Measurements from ENCODE around the gene RNPEPL1. TPM values are rescaled to one million over a fixed set of nuclear protein-coding genes. Genes with fewer than 3 reads are reported as not detected.

The RNPEPL1 gene
- total RNA-seq, 1 donor from 2014 or later: 196 TPM

- Histone ChIP-seq H3K27ac (peak overlapping the region; percentile 91 to 96), H3K36me3 (no peaks in the 10 kb centered on the region), H3K4me1 (peaks cover 16 to 32% of the 10 kb centered on the region in 2 donors), H3K9me3 (no peaks in the 10 kb centered on the region), H3K27me3 (no peaks in the 10 kb centered on the region), H3K4me3 (peak overlapping the region; percentile 71 to 85)
- TF ChIP-seq CTCF (IDR thresholded peaks at IDR 0.05): peak; percentile 59 to 76 (median 71)
- intact Hi-C loops (cut with DNase I): loop anchor here (2.0 to 10.0 kb wide), 7 partner anchors 114 to 1164 kb away; partner anchors contain the start of genes HDAC4, PASK, SNED1 and STK25
- peak; percentile 84 to 97 for DNase-seq (ENCODE audit: low spot score in 2 of 2)
These were observed 1.8 kb upstream of the RNPEPL1 start for GRCh38 chr2:240566203-240567136.

GRCh38 chr2:240567137-240567871, 980 bp upstream of the RNPEPL1 start:
- DNase-seq (ENCODE audit: low spot score in 2 of 2): peak in 1 of 2 donors; percentile 69
- intact Hi-C loops (cut with DNase I): loop anchor here (2.0 to 10.0 kb wide), 7 partner anchors 115 to 1165 kb away; partner anchors contain the start of genes HDAC4, PASK, SNED1 and STK25
- Histone ChIP-seq H3K4me3 (peak overlapping the region; percentile 71 to 85), H3K4me1 (peaks cover 14 to 31% of the 10 kb centered on the region in 2 donors), H3K27me3 (no peaks in the 10 kb centered on the region), H3K27ac (peak overlapping the region; percentile 91 to 96), H3K36me3 (no peaks in the 10 kb centered on the region), H3K9me3 (no peaks in the 10 kb centered on the region)
- TF ChIP-seq CTCF (IDR thresholded peaks at IDR 0.05): no peak

GRCh38 chr2:240568678-240569522, 616 bp downstream of the RNPEPL1 start:
- Histone ChIP-seq H3K36me3 (peaks cover 10 to 13% of the 10 kb centered on the region in 2 donors), H3K9me3 (no peaks in the 10 kb centered on the region), H3K27me3 (no peaks in the 10 kb centered on the region), H3K4me3 (peak overlapping the region; percentile 77 to 91), H3K27ac (peak overlapping the region; percentile 71 to 73), H3K4me1 (peaks cover 14 to 31% of the 10 kb centered on the region in 2 donors)
- TF ChIP-seq CTCF (IDR thresholded peaks at IDR 0.05): no peak
- peak in 1 of 2 donors; percentile 76 for DNase-seq (ENCODE audit: low spot score in 2 of 2)
- intact Hi-C loops (cut with DNase I): loop anchor here (1.0 to 10.0 kb wide), 8 partner anchors 9 to 1167 kb away; partner anchors contain the start of genes CAPN10, DUSP28, HDAC4 and PASK

- no peaks in the 10 kb centered on the region for H3K9me3 ChIP-seq
- intact Hi-C loops (cut with DNase I): loop anchor here (5.0 to 10.0 kb wide), 6 partner anchors 195 to 1167 kb away; partner anchors contain the start of genes HDAC4, PASK, SNED1 and STK25
- peaks cover 16 to 18% of the 10 kb centered on the region in 2 donors for H3K36me3 ChIP-seq
- peak; percentile 7 to 64 for DNase-seq (ENCODE audit: low spot score in 2 of 2)
- peak overlapping the region; percentile 77 to 91 for H3K4me3 ChIP-seq
- H3K4me1 ChIP-seq: peaks cover 14 to 31% of the 10 kb centered on the region in 2 donors
- H3K27me3 ChIP-seq: no peaks in the 10 kb centered on the region
- peak overlapping the region; percentile 71 to 73 for H3K27ac ChIP-seq
- no peak for TF ChIP-seq CTCF (IDR thresholded peaks at IDR 0.05)
These were observed 1.3 kb downstream of the RNPEPL1 start for GRCh38 chr2:240569523-240569997.

Measured in ascending aorta (tissue), 2 donors.